ENCODE measurements around the gene POLD3.

POLD3 gene

GRCh38 chr11:74684661-74685060 lies 92.3 kb downstream of the POLD3 start:
- Histone ChIP-seq H3K27me3 (replicated peaks; ENCODE audit: control insufficient read depth, insufficient read depth, low read length) (no peaks in the 10 kb centered on the region; the same call in none of the 2 replicates), H3K4me3 (replicated peaks; ENCODE audit: low read depth, low read length) (no peak overlapping the region), H3K36me3 (ENCODE audit: control insufficient read depth, insufficient read depth, low read length) (no peaks in the 10 kb centered on the region)
- no peak for DNase-seq (ENCODE audit: extremely low read depth, insufficient read length)
- TF ChIP-seq, protein P1, sequence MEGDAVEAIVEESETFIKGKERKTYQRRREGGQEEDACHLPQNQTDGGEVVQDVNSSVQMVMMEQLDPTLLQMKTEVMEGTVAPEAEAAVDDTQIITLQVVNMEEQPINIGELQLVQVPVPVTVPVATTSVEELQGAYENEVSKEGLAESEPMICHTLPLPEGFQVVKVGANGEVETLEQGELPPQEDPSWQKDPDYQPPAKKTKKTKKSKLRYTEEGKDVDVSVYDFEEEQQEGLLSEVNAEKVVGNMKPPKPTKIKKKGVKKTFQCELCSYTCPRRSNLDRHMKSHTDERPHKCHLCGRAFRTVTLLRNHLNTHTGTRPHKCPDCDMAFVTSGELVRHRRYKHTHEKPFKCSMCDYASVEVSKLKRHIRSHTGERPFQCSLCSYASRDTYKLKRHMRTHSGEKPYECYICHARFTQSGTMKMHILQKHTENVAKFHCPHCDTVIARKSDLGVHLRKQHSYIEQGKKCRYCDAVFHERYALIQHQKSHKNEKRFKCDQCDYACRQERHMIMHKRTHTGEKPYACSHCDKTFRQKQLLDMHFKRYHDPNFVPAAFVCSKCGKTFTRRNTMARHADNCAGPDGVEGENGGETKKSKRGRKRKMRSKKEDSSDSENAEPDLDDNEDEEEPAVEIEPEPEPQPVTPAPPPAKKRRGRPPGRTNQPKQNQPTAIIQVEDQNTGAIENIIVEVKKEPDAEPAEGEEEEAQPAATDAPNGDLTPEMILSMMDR (IDR thresholded peaks at IDR 0.05; ENCODE audit: insufficient read depth, low read length, poor library complexity, severe bottlenecking): no peak

GRCh38 chr11:74685338-74685737 lies 93.0 kb downstream of the POLD3 start:
- H3K27me3 ChIP-seq (replicated peaks; ENCODE audit: control insufficient read depth, insufficient read depth, low read length): no peaks in the 10 kb centered on the region; the same call in none of the 2 replicates
- no peak for DNase-seq (ENCODE audit: extremely low read depth, insufficient read length)
- H3K4me3 ChIP-seq (replicated peaks; ENCODE audit: low read depth, low read length): no peak overlapping the region
- no peaks in the 10 kb centered on the region for H3K36me3 ChIP-seq (ENCODE audit: control insufficient read depth, insufficient read depth, low read length)
- TF ChIP-seq, protein P1 (IDR thresholded peaks at IDR 0.05; ENCODE audit: insufficient read depth, low read length, poor library complexity, severe bottlenecking): no peak

- no peaks in the 10 kb centered on the region for H3K36me3 ChIP-seq (ENCODE audit: control insufficient read depth, insufficient read depth, low read length)
- DNase-seq (ENCODE audit: extremely low read depth, insufficient read length): no peak
- TF ChIP-seq, protein P1 (IDR thresholded peaks at IDR 0.05; ENCODE audit: insufficient read depth, low read length, poor library complexity, severe bottlenecking): no peak
- H3K27me3 ChIP-seq (replicated peaks; ENCODE audit: control insufficient read depth, insufficient read depth, low read length): no peaks in the 10 kb centered on the region; the same call in none of the 2 replicates
- no peak overlapping the region for H3K4me3 ChIP-seq (replicated peaks; ENCODE audit: low read depth, low read length)
These were observed 93.5 kb downstream of the POLD3 start for GRCh38 chr11:74685905-74686304.

- Histone ChIP-seq H3K27me3 (replicated peaks; ENCODE audit: control insufficient read depth, insufficient read depth, low read length) (no peaks in the 10 kb centered on the region; the same call in none of the 2 replicates), H3K36me3 (ENCODE audit: control insufficient read depth, insufficient read depth, low read length) (no peaks in the 10 kb centered on the region), H3K4me3 (replicated peaks; ENCODE audit: low read depth, low read length) (no peak overlapping the region)
- DNase-seq (ENCODE audit: extremely low read depth, insufficient read length): no peak
- TF ChIP-seq, protein P1 (IDR thresholded peaks at IDR 0.05; ENCODE audit: insufficient read depth, low read length, poor library complexity, severe bottlenecking): no peak
These were observed 94.4 kb downstream of the POLD3 start for GRCh38 chr11:74686792-74687191.

DNA sequence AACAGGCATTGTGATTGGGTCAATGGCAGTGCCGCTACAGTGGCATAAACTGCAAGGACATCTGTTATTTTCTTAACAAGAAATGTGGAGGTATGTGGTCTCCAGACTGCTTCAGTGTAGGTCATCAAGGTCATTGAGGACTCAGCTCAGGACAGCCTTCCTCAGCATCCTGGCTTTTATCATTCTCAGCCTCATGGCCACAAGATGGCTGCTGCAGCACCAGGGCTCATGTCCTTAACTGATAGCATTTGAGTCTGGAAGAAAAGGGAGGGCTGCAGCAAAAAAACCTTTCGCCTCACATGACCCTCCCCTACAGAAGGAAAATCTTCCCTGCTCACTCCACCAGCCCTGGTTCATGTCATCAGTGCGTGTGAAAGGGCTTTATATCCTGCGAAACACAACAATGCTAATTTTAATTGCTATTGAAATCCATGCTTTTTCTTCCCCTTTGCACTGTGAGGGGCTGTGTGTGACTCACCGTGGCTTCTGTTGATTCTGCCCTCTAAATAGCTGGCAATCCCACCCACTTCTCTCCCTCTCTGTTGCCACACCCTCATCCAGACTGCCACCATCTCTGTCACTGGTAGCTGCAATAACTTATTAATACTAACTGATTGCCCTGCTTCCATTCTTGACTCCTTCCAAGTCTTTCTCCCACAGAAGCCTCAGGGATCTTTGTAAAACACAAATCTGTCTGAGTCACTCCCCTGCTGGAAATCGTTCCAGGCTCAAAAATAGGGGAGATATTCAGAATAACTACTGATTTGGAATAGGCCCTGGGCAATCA lies 95.0 kb downstream of the POLD3 start:
- TF ChIP-seq, protein P1 (IDR thresholded peaks at IDR 0.05; ENCODE audit: insufficient read depth, low read length, poor library complexity, severe bottlenecking): no peak
- no peak for DNase-seq (ENCODE audit: extremely low read depth, insufficient read length)
- H3K4me3 ChIP-seq (replicated peaks; ENCODE audit: low read depth, low read length): no peak overlapping the region
- no peaks in the 10 kb centered on the region for H3K36me3 ChIP-seq (ENCODE audit: control insufficient read depth, insufficient read depth, low read length)
- H3K27me3 ChIP-seq (replicated peaks; ENCODE audit: control insufficient read depth, insufficient read depth, low read length): no peaks in the 10 kb centered on the region; the same call in none of the 2 replicates

All from GM06990 (cell line).